GM21619 (cell line): ENCODE results near the gene NPDC1.
A peak's percentile ranks its signal among the peaks of the same experiment; 100 is the strongest.

Source experiments
- ATAC-seq: cut with Tn5 transposase; IDR thresholded peaks from one replicate; pipeline ENCODE4 v1.9.1; 2021; ENCODE audit not compliant: unreplicated experiment

The NPDC1 gene

GRCh38 chr9:136995772-136996311 lies 50.1 kb downstream of the NPDC1 start:
- no peak for ATAC-seq

- no peak for ATAC-seq
Measured at GRCh38 chr9:136995362-136995761, 50.6 kb downstream of the NPDC1 start.

GRCh38 chr9:136994888-136995230 lies 51.1 kb downstream of the NPDC1 start:
- ATAC-seq, result no peak

- ATAC-seq, result no peak
Measured at GRCh38 chr9:136994180-136994887, 51.6 kb downstream of the NPDC1 start.

GRCh38 chr9:136992819-136993369 lies 53.1 kb downstream of the NPDC1 start:
- no peak for ATAC-seq

GRCh38 chr9:136991993-136992818 lies 53.8 kb downstream of the NPDC1 start, which contains the start of gene PAXX:
TSS of gene PAXX (plus strand) at chr9:136992422. CDS start at chr9:136992444, 22 bp downstream.
- ATAC-seq, result peak; percentile 77

- ATAC-seq, result no peak
Measured at GRCh38 chr9:136990242-136990911, 55.6 kb downstream of the NPDC1 start.
